Upper lobe of right lung (tissue), 1 donor: ENCODE data around the gene LRIG1. TPM values are rescaled to one million over a fixed set of nuclear protein-coding genes. Genes with fewer than 3 reads are reported as not detected.

ENCODE experiments used
- ATAC-seq: fragments of 200-7000 bp; cut with Tn5 transposase; one replicate; pipeline ENCODE4 v1.9.1; 2020; ENCODE audit warnings: mild to moderate bottlenecking, moderate library complexity
- DNase-seq: peaks from one replicate; pipeline ENCODE4 v3.0.0-alpha.2; 2020
- H3K27ac ChIP-seq: fragments of 200-600 bp; one replicate; pipeline ENCODE4 v1.8.0; 2022
- H3K27me3 ChIP-seq: fragments of 200-600 bp; one replicate; pipeline ENCODE4 v1.8.0; 2022; ENCODE audit warnings: mild to moderate bottlenecking
- H3K36me3 ChIP-seq: fragments of 200-600 bp; one replicate; pipeline ENCODE4 v1.8.0; 2022
- H3K4me1 ChIP-seq: fragments of 200-600 bp; one replicate; pipeline ENCODE4 v1.8.0; 2022
- H3K4me3 ChIP-seq: fragments of 200-600 bp; one replicate; pipeline ENCODE4 v1.8.0; 2022; ENCODE audit warnings: mild to moderate bottlenecking
- H3K9me3 ChIP-seq: fragments of 200-600 bp; one replicate; pipeline ENCODE4 v1.8.0; 2022
- CTCF ChIP-seq: fragments of 200-600 bp; IDR thresholded peaks from one replicate; pipeline ENCODE4 v1.8.0; 2022; ENCODE audit warnings: antibody characterized with exemption
- intact Hi-C: fragments of 100-400 bp; cut with DNase I; formaldehyde crosslinking; loops from one replicate; pipeline ENCODE4 v1.11.0; 2022
- total RNA-seq: library from RNA; stranded (reverse); fragmentation: NEBNext Ultra II Directional; extraction: Animal tissue kit (Norgen Biotek cat#: 25700); gene quantifications from one replicate; pipeline ENCODE4 v1.2.1, GENCODE V29; 2021
- donor health status: DM: no; HTN: yes; CAD: no; lungs with severe emphysema.

The LRIG1 gene
- total RNA-seq, 1 donor from 2014 or later, result 56.2 TPM

GRCh38 chr3:66497985-66498671, 2.7 kb downstream of the LRIG1 start:
- Histone ChIP-seq H3K9me3 (no peaks in the 10 kb centered on the region), H3K27ac (peak overlapping the region; percentile 90), H3K27me3 (no peaks in the 10 kb centered on the region), H3K4me3 (peak overlapping the region; percentile 83), H3K36me3 (no peaks in the 10 kb centered on the region), H3K4me1 (peaks cover 54% of the 10 kb centered on the region)
- TF ChIP-seq CTCF, result no peak
- DNase-seq (no peak), ATAC-seq (no peak)
- intact Hi-C loops, result loop anchor here (10.0 kb wide), 1 partner anchor 83 kb away; no protein-coding TSS in a partner anchor

DNA sequence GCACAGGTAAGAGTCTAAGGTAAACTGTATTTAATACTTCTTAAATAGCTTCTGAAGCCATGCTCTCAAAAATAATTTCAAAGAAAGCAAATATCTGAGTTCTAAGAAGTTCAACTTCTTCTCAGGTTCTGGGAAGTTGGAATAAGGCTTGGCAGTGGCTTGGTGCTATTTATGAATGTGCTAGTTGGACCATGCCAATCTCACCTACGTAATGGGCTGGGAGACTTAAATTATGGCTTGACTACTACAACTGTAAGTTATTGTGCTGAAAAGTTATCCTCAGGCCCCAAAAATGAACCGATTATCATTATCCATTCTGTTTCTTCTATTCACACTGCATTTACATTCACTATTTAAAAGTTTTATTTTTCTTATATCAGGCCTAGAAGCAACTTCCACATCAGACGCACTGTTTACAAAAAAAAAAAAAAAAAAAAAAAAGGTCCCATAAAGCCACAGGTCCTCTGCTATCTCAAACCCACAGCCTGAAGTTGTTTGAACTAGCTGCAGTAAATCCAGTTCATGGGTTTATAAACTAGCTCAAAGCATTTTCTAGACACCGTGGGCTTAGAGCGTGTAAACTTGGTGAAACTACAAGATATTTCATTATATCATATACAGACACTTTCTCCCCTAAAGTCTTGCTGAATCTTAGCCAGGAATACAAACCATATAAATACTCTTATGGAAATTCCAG, 3.4 kb downstream of the LRIG1 start:
- peak overlapping the region; percentile 83 for H3K4me3 ChIP-seq
- H3K4me1 ChIP-seq, result peaks cover 61% of the 10 kb centered on the region
- H3K36me3 ChIP-seq, result no peaks in the 10 kb centered on the region
- no peak for ATAC-seq
- peak overlapping the region; percentile 90 for H3K27ac ChIP-seq
- H3K9me3 ChIP-seq, result no peaks in the 10 kb centered on the region
- intact Hi-C loops, result loop anchor here (10.0 kb wide), 1 partner anchor 83 kb away; no protein-coding TSS in a partner anchor
- no peaks in the 10 kb centered on the region for H3K27me3 ChIP-seq
- no peak for DNase-seq
- TF ChIP-seq CTCF, result no peak

DNA sequence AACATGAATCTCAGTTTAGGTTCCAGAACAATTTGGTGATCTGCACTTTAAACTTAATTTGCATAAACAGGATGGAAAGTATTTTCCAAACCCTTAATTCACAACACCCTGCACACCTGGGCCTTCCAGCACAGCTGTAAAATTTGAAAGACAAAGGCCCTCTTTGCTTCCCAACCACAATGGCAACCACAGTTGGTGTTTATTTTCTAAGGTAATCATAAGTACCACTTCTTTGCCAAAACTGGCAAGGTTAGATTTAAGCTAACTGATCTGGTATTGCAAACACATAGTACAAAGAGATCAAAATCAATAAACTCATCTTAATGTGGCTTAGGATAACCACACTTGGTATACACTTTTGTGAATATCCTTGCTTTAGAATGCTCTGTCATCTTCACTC, 4.1 kb downstream of the LRIG1 start:
- Histone ChIP-seq H3K27me3 (no peaks in the 10 kb centered on the region), H3K9me3 (no peaks in the 10 kb centered on the region), H3K4me1 (peaks cover 68% of the 10 kb centered on the region), H3K27ac (peak overlapping the region; percentile 90), H3K36me3 (no peaks in the 10 kb centered on the region), H3K4me3 (no peak overlapping the region)
- no peak for ATAC-seq
- intact Hi-C loops, result loop anchor here (10.0 kb wide), 1 partner anchor 82 kb away; no protein-coding TSS in a partner anchor
- no peak for TF ChIP-seq CTCF
- DNase-seq, result no peak

- Histone ChIP-seq H3K9me3 (no peaks in the 10 kb centered on the region), H3K36me3 (no peaks in the 10 kb centered on the region), H3K27ac (peak overlapping the region; percentile 90), H3K4me1 (peaks cover 70% of the 10 kb centered on the region), H3K4me3 (no peak overlapping the region), H3K27me3 (no peaks in the 10 kb centered on the region)
- ATAC-seq, result no peak
- no peak for TF ChIP-seq CTCF
- no peak for DNase-seq
- intact Hi-C loops, result loop anchor here (10.0 kb wide), 1 partner anchor 82 kb away; no protein-coding TSS in a partner anchor
These were observed 4.5 kb downstream of the LRIG1 start for GRCh38 chr3:66496301-66496700.

DNA sequence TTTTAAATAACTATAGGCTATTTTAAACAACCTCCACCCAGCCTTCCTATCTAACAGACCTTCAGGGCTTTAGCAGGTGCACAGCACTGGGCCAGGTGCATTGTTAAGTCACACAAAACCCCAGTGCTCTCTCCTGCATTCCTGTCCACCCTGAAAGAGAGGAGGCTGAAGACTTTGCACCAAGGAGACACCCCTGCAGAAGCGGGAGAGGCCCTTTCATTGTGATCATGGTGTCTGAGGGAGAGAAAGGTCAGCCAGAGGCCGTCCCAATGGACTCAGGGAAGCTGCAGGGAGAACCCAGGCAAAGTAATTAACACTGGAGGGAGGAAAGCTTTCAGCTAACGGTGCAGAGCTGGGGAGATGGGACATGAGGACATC, 5.2 kb downstream of the LRIG1 start:
- intact Hi-C loops, result loop anchor here (10.0 kb wide), 1 partner anchor 81 kb away; no protein-coding TSS in a partner anchor
- TF ChIP-seq CTCF, result no peak
- Histone ChIP-seq H3K27ac (peak overlapping the region; percentile 34), H3K4me3 (no peak overlapping the region), H3K4me1 (peaks cover 75% of the 10 kb centered on the region), H3K9me3 (no peaks in the 10 kb centered on the region), H3K27me3 (no peaks in the 10 kb centered on the region), H3K36me3 (no peaks in the 10 kb centered on the region)
- DNase-seq, result no peak
- no peak for ATAC-seq
